Kidney tubule cell (primary cell): ENCODE data around the gene NDUFC2.
"Not testable (repeated sequence)": the region's sequence is repeated elsewhere in the genome, so short reads cannot be mapped to it uniquely, and the experiment has no call there.

Source experiments
- DNase-seq: peaks from one replicate; pipeline ENCODE4 v3.0.0-alpha.2; 2018; ENCODE audit warnings: low spot score

The NDUFC2 gene

GRCh38 chr11:78054971-78055370, 24.7 kb downstream of the NDUFC2 start:
- DNase-seq: no peak

GRCh38 chr11:78050964-78051831, 28.5 kb downstream of the NDUFC2 start:
- peak; percentile 88 for DNase-seq

- DNase-seq: no peak
These were observed 30.3 kb downstream of the NDUFC2 start for GRCh38 chr11:78049348-78049747.

- no peak for DNase-seq
These were observed 31.1 kb downstream of the NDUFC2 start for GRCh38 chr11:78048561-78048960.

GRCh38 chr11:78046486-78046854, 33.2 kb downstream of the NDUFC2 start:
- DNase-seq: no peak

GRCh38 chr11:78045851-78046485, 33.7 kb downstream of the NDUFC2 start:
- peak; percentile 68 for DNase-seq

GRCh38 chr11:78044706-78045105, 35.0 kb downstream of the NDUFC2 start:
- no peak for DNase-seq

GRCh38 chr11:78041843-78042440, 37.7 kb downstream of the NDUFC2 start:
- DNase-seq: peak; percentile 85

GRCh38 chr11:78041380-78041719, 38.3 kb downstream of the NDUFC2 start:
- not testable (repeated sequence) for DNase-seq

GRCh38 chr11:78040691-78041379, 38.8 kb downstream of the NDUFC2 start:
- peak; percentile 28 for DNase-seq

GRCh38 chr11:78039919-78040671, 39.6 kb downstream of the NDUFC2 start:
- DNase-seq: peak; percentile 93

- no peak for DNase-seq
These were observed 40.2 kb downstream of the NDUFC2 start for GRCh38 chr11:78039391-78039918.

GRCh38 chr11:78038697-78039313, 40.9 kb downstream of the NDUFC2 start:
- DNase-seq: peak; percentile 85

GRCh38 chr11:78037825-78038620, 41.6 kb downstream of the NDUFC2 start:
- no peak for DNase-seq

- DNase-seq: peak; percentile 22
These were observed 42.6 kb downstream of the NDUFC2 start for GRCh38 chr11:78037056-78037455.

- DNase-seq: no peak
These were observed 43.3 kb downstream of the NDUFC2 start for GRCh38 chr11:78036313-78036712.

GRCh38 chr11:78034623-78035022, 45.0 kb downstream of the NDUFC2 start:
- DNase-seq: no peak

- DNase-seq: no peak
These were observed 46.6 kb downstream of the NDUFC2 start for GRCh38 chr11:78033040-78033439.

- no peak for DNase-seq
These were observed 47.6 kb downstream of the NDUFC2 start for GRCh38 chr11:78032090-78032489.

GRCh38 chr11:78031629-78032028, 48.0 kb downstream of the NDUFC2 start:
- DNase-seq: no peak
